Tongue (tissue), 2 donors: Measurements from ENCODE around the gene SH3RF3. TPM values are rescaled to one million over a fixed set of nuclear protein-coding genes. Genes with fewer than 3 reads are reported as not detected.

Source experiments
- small RNA-seq: library from RNA; depleted of rRNA; stranded (forward); fragments of <200 nt; gene quantifications from one replicate; pipeline ENCODE3, GENCODE V24; 2014; ENCODE audit warnings: low replicate concordance
- total RNA-seq: library from RNA; depleted of rRNA; stranded (reverse); fragments of >200 nt; gene quantifications from one replicate; pipeline ENCODE4 v1.2.3, GENCODE V29; 2014

The SH3RF3 gene
- total RNA-seq, 1 donor from 2014 or later: 10.1 TPM

Small RNAs within 50 kb of the gene (small RNA-seq; reads per million reads assigned to genes)
- gene MIR4265: not detected
- not detected for gene MIR4266
- not detected for gene RF00017
- gene SNRPGP9: not detected

Other genes with a start within 250 kb of the SH3RF3 start
- gene EDAR, start 140.0 kb upstream of the SH3RF3 start, total RNA-seq: 0.31 TPM